CD4-positive, alpha-beta T cell treated with Interleukin-10 for 1 hour (primary cell): ENCODE measurements around the gene TMEM209.
A peak's percentile ranks its signal among the peaks of the same experiment; 100 is the strongest.
"Not testable (repeated sequence)": the region's sequence is repeated elsewhere in the genome, so short reads cannot be mapped to it uniquely, and the experiment has no call there.

Experiments
- DNase-seq: peaks from one replicate; pipeline ENCODE4 v3.0.0-alpha.2; 2020

The TMEM209 gene

DNA sequence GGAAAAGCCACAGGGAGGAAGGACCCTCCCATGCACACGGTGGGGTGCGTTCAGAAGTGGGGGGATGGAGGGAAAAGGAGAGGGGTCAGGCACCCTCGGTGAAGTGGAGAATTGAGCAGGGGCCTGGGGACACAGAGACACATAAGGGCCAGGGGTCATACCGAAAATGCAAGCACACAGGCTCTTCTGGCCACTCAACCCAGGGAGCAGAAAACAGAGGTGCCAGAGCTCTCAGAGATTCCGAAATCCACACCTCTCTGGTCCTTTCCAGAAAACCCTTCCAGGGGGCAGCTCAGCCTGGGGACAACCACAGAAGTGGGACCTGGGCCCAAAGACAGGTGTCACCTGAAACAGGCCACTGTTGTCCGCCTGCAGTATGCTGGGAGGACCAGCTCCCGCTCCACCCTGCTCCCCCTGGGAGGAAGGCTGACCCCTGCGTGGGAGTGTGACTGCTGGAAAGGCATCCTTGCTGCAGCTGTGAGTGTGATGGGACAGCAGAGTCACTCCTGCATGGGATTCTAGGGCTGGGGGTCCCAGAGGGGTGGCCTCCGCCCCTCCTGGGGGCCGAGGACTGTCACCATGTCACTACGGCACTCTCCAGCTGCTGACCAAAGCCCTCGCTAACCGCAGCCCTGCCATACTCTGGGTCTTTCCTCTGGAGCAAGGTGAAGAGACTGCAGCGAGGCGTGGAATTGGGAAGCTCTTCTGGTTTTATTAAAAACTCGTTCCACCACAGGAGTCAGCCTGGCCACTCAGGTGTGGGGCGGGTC, 63.1 kb downstream of the TMEM209 start:
- DNase-seq = no peak

GRCh38 chr7:130141161-130141883, 63.9 kb downstream of the TMEM209 start:
- peak; percentile 43 for DNase-seq

DNA sequence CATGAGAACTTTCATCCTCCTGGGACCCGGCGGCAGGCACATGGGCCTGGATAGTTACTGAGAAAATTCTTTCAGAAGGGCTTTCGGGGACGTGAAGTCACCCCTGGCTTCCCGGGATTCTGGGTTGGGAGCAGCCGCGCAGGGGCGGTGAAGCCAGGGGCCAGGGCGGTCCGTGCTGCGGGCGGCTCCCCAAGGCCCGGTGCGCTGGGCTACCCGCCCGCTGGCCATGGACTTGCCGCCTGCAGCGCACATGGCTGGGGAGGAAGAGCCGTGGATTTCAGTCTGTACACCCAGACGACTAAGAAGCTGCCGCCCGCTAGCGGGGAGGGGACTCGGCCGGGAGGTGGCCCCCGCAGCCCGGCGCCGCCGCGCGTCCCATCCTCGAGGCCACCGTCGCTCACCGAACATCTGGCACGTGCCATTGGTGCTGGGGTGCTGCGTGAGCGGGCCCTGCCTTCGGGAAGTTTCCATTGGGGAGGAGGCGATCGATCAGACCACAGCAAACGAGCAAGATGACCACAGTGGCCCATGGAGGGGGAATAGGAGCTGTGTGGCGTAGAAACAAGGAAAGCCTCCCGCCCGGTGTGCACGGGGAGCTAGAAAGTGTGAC, 64.5 kb downstream of the TMEM209 start:
- DNase-seq = no peak

DNA sequence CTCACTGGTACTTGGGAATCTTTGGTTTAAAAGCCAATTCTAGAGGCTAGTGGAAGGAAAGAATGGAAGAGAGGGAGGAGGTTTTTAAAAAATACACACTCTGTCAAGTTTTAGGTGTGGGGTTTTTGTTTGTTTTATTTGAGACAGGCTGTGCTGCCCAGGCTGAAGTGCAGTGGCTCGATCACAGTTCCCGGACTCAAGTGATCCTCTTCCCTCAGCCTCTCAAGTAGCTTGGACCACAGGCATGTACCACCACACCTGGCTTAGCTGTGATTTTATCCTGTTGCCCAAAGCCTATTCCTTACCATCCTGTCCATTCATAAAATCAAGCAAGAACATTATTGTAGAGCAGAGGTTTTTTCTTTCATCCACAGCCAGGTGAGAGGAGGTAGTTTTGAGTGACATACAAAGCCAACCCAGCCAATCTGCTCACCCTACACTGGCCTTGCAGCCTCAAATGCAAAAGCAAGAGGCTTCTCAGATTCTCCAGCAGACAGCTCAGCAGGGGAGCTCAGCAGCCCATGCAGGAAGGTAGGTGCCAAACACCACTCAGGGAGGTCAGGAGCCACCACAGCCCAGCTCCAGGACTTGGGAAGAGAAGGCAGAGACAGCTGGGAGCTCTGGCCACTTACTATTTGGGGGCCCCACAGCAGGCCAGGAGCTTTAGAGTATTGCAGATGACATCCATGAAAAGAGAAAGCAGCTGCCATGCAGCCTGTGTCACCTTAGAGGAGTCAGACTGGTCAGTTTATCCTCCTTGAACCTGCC, 65.8 kb downstream of the TMEM209 start:
- DNase-seq = no peak

DNA sequence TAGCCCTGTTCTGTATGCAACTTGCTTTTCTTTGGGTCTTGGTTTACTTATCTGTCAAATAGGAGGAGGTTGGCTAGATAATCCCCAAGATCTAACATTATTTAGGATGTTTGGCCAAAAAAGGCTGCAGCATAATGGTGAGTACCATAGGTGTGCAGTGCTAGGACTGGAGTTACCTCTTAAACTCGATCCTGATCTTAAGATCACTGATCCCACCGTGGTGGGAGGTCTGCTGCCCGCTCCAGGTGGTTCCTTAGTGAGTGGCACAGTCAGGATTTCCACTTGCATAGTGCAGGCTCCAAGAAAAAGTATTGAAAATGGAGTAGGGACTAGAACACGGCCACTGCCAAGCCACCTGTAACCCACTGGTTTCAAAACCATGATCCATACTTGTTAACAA, 68.0 kb downstream of the TMEM209 start:
- no peak for DNase-seq

- DNase-seq = no peak
Observed at GRCh38 chr7:130136579-130137167, 68.5 kb downstream of the TMEM209 start.

GRCh38 chr7:130135208-130136205, 69.7 kb downstream of the TMEM209 start:
- no peak for DNase-seq

GRCh38 chr7:130134726-130135125, 70.5 kb downstream of the TMEM209 start:
- DNase-seq = no peak

- DNase-seq = no peak
Observed at GRCh38 chr7:130134106-130134636, 71.0 kb downstream of the TMEM209 start.

DNA sequence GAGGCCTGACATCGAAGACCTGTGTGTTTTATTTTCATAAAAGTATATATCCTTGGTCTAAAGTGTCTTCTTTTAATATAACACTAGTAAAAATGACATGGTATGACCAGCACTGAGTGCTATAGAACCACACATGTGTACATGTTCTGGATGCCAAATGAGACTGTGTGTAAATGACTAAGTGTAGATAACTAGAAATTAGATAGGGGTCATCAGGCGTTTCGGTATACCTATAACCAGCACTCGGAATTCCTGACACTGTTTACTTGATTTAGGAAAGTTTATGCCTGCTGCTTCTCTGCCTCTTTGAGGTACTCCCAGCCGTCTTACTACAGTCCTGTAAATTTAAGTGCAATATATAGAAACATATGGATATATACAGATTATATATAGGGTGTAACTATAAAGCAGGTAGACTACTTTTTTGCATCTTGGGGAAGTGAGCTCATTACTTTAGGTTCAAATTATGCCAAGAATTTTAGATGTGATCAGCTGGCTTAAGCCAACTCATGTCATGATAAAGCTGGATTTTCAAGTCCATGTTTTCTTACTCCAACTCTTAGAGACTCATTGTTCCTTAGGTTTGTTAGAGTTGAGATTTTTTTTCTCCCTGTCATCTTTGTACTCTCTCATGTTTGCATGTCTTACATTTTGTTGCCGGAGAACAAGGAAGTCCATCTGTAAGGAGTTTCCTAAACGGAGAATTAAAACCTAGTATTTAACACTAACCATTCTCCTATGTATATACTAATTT, 72.0 kb downstream of the TMEM209 start:
- no peak for DNase-seq

GRCh38 chr7:130131964-130132875, 73.0 kb downstream of the TMEM209 start:
- no peak for DNase-seq

GRCh38 chr7:130131191-130131834, 73.9 kb downstream of the TMEM209 start:
- no peak for DNase-seq

- DNase-seq = no peak
Observed at GRCh38 chr7:130129011-130129411, 76.2 kb downstream of the TMEM209 start.

GRCh38 chr7:130127821-130128317, 77.3 kb downstream of the TMEM209 start:
- DNase-seq = no peak

DNA sequence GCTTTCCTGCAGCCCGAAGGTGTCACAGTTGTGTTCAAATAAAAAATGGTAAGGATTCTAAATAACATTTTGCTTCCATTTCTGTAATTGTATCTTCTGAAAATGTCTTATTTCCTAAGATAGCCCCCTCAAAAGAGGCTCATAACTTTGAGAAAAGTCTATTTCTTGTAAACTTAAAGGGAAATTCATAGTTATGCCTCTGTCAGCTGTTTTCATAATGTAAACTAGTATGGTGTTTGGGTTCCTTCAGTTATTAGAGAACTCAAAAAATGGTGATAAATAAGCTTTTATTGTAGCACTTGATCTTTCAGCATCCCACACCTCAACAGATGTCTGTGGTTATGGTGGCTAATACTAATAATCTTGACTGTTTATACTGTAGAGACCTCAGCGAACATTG, 77.8 kb downstream of the TMEM209 start:
- no peak for DNase-seq

DNA sequence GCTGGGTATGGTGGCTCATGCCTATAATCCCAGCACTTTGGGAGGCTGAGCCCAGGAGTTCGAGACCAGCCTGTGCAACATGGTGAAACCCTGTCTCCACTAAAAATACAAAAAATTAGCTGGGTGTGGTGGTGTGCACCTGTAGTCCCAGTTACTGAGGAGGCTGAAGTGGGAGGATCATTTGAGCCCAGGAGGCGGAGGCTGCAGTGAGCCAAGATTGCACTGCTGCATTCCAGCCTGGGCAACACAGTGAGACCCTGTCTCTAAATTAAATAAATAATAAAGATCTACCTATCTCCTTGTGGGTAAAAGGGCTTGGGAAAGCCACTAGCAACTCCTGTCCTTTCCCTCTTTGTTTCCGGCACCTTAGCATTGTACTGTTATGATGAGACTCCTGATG, 78.4 kb downstream of the TMEM209 start:
- DNase-seq = not testable (repeated sequence)

DNA sequence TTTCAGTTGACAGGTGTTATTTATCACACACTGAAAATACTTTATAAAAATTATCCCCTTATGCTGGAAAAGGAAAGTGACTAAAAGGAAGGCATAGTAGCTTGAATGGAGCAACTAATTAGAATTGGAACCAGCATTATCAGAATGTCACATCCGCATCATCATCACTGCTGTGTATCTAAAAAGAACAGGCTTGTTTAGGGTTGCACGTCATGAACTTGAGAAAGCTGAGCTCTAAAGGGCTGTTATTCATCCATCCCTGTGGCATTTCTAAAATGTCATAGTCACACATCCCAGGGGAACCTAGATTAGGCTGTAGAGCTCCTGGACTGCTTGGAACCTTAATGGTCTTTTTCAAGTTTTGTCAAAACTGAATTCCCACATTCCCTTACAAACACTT, 80.5 kb downstream of the TMEM209 start:
- no peak for DNase-seq

DNA sequence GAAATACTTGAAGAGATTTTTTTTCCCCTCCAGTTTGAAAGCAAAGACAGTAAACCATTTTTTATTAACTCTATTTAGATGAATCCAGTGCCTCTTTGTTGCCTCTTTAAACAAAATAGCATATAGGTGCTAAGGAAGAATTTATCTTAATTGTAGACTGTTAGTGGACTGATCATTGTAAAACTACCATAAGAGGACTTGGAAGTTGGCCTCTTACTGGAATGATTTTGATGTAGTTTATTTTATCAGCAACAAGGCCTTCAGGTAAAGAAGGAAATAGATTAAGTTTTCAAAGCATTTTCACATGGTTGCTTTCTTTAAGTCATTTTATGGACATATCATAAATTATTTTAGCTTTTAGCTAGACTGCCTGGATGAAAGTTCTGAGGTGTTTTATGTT, 81.7 kb downstream of the TMEM209 start:
- no peak for DNase-seq

GRCh38 chr7:130118801-130119200, 86.4 kb downstream of the TMEM209 start:
- no peak for DNase-seq
